Peyer's patch (tissue), 4 donors: ENCODE data around the gene ITGA3. TPM values are rescaled to one million over a fixed set of nuclear protein-coding genes. Genes with fewer than 3 reads are reported as not detected.
A peak's percentile ranks its signal among the peaks of the same experiment; 100 is the strongest.
"Not testable (repeated sequence)": the region's sequence is repeated elsewhere in the genome, so short reads cannot be mapped to it uniquely, and the experiment has no call there.

ENCODE experiments used
- DNase-seq, 3 donors: peaks; one replicate each; pipeline ENCODE4 v3.0.0-alpha.2; 2017 to 2019
- H3K27ac ChIP-seq, 4 donors: fragments of 200-600 bp; sonication (generic); one replicate each; pipeline ENCODE4 v1.5.1; 2016 to 2019
- H3K27me3 ChIP-seq, 2 donors: fragments of 200-600 bp; sonication (generic); one replicate each; pipeline ENCODE4 v1.5.1; 2019
- H3K36me3 ChIP-seq, 3 donors: fragments of 200-600 bp; sonication (generic); one replicate each; pipeline ENCODE4 v1.5.1; 2016 to 2019
- H3K4me1 ChIP-seq, 4 donors: fragments of 200-600 bp; sonication (generic); one replicate each; pipeline ENCODE4 v1.5.1; 2016 to 2019
- H3K4me3 ChIP-seq, 4 donors: fragments of 200-600 bp; sonication (generic); 1 replicate in 3 of 4; 2 replicates in 1 of 4; pipeline ENCODE4 v1.5.1; 2016 to 2019; ENCODE audit warnings: mild to moderate bottlenecking in 1 of 4
- H3K9me3 ChIP-seq, 4 donors: fragments of 200-600 bp; sonication (generic); one replicate each; pipeline ENCODE4 v1.5.1; 2016 to 2019; ENCODE audit warnings: mild to moderate bottlenecking in 1 of 4
- POLR2A ChIP-seq, 2 donors: fragments of 450-650 bp; IDR thresholded peaks; one replicate each; pipeline ENCODE4 v1.5.1; 2017; ENCODE audit warnings: antibody characterized with exemption in 2 of 2, mild to moderate bottlenecking in 2 of 2, moderate library complexity in 2 of 2
- total RNA-seq, 4 donors: library from RNA; depleted of rRNA; stranded (reverse); fragments of >200 nt; gene quantifications; one replicate each; pipeline ENCODE4 v1.1.0, GENCODE V29; 2016
- TF ChIP-seq, protein P1 (sequence below), 6 experiments: fragments of 450-650 bp in 4 of 6; fragments of 200-600 bp in 2 of 6; sonication (generic) in 1 of 6; IDR thresholded peaks; one replicate each; pipeline ENCODE4 v1.5.1; 2017 to 2019; ENCODE audit warnings: antibody characterized with exemption in 6 of 6, mild to moderate bottlenecking in 3 of 6, moderate library complexity in 1 of 6

The ITGA3 gene
- total RNA-seq, 4 donors from 2014 or later = 71.0 to 285 (median 247) TPM

DNA sequence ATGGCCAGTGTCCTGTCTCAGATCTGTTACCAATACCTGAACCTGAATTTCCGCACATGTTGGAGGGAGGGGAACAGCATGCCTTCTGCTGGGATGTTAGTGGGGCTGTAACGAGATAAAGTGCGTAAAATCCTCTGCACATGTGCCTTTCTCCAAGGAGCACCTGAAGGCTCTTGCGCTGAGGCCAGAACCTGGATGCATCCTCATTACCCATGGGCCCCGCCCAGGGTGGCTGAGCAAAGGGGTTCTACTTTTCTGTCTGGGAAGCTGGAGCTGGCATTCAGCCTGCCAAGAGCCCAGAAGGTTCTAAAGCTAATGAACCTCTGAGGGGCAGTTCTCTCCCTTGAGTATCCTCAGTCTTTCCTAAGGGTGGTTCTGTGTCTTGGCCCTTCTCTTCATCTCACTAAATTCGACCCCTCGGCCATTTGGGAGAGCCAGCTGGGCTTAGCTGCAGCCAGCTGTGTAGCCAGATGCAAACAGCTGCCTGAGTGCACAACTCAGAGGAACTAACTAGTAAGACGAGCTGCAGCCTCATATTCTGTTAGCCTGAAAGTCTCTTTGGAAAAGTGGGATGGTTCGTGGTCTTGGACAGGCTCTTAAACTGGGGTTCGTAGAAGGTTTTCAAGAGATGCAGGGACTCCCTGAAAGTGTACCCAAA, 2.5 kb downstream of the ITGA3 start:
- H3K4me3 ChIP-seq = peak overlapping the region in 2 of 4 donors; percentile 84 to 85
- DNase-seq = peak in 1 of 3 donors; percentile 39

DNA sequence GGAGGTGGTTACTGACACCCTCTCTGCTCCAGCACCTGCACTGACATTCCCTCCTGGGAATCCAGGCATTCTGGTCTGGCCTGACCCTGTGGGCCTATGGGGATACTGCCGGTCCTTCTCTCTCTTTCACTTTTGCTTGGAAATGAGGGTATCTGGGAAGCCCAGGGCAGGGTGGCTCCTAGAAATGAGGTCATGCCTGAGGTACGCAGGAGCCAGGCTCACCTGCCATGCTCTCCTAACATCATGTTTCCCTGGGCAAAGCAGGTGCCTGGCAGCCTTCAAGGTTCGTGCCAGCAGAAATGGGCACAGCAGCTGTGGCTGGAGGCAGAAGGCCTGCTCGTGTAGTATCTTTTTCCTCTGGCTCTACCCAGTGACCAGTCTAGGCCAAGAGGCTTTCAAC, 3.3 kb downstream of the ITGA3 start:
- TF ChIP-seq, protein P1, sequence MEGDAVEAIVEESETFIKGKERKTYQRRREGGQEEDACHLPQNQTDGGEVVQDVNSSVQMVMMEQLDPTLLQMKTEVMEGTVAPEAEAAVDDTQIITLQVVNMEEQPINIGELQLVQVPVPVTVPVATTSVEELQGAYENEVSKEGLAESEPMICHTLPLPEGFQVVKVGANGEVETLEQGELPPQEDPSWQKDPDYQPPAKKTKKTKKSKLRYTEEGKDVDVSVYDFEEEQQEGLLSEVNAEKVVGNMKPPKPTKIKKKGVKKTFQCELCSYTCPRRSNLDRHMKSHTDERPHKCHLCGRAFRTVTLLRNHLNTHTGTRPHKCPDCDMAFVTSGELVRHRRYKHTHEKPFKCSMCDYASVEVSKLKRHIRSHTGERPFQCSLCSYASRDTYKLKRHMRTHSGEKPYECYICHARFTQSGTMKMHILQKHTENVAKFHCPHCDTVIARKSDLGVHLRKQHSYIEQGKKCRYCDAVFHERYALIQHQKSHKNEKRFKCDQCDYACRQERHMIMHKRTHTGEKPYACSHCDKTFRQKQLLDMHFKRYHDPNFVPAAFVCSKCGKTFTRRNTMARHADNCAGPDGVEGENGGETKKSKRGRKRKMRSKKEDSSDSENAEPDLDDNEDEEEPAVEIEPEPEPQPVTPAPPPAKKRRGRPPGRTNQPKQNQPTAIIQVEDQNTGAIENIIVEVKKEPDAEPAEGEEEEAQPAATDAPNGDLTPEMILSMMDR (IDR thresholded peaks at IDR 0.05) = no peak
- TF ChIP-seq POLR2A (IDR thresholded peaks at IDR 0.05) = no peak
- H3K4me3 ChIP-seq = no peak overlapping the region
- H3K4me1 ChIP-seq = peaks cover 0 to 78% (median 11%) of the 10 kb centered on the region in 4 donors

More for the DNA sequence above, 2.5 kb downstream of the ITGA3 start:
- peak overlapping the region in 3 of 4 donors; percentile 84 to 99 (median 95) for H3K27ac ChIP-seq
- no peaks in the 10 kb centered on the region for H3K27me3 ChIP-seq
- no peak for TF ChIP-seq POLR2A (IDR thresholded peaks at IDR 0.05)
- TF ChIP-seq, protein P1 (IDR thresholded peaks at IDR 0.05) = no peak
- no peaks in the 10 kb centered on the region for H3K36me3 ChIP-seq
- no peaks in the 10 kb centered on the region for H3K9me3 ChIP-seq
- peaks cover 0 to 81% (median 11%) of the 10 kb centered on the region in 4 donors for H3K4me1 ChIP-seq

DNA sequence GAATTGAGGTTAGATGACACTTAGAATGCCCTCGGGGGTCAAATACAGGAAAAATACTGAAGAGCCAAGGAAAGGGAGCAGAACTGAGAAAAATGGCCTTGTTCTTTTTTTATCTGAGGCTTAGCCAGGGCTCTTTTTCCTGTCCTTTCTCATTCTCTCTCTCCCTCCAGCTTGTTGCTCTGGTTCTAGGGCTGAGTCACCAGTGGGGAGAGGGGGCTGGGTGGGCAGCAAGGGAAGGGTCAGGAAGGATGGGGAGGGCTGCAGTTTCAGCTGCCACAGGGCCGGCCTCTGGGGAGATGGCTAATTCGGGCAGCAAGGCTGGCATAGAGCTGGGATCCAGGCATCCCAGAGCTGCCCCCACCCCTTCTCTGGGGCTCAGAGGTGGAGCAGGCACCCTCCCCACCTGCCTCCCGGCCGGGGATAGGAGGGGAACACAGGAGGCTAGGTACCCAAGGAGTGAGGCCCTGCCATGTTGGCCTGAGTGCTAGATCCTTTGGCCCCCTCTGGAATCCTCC, 3.9 kb downstream of the ITGA3 start:
- Histone ChIP-seq H3K36me3 (no peaks in the 10 kb centered on the region), H3K4me1 (peaks cover 0 to 72% (median 11%) of the 10 kb centered on the region in 4 donors), H3K27ac (peak overlapping the region in 3 of 4 donors; percentile 26 to 59 (median 26)), H3K4me3 (no peak overlapping the region), H3K27me3 (no peaks in the 10 kb centered on the region), H3K9me3 (no peaks in the 10 kb centered on the region)
- no peak for DNase-seq
- no peak for TF ChIP-seq POLR2A (IDR thresholded peaks at IDR 0.05)
- TF ChIP-seq, protein P1 (IDR thresholded peaks at IDR 0.05) = no peak

More for the DNA sequence above, 3.3 kb downstream of the ITGA3 start:
- H3K27ac ChIP-seq = peak overlapping the region in 3 of 4 donors; percentile 26 to 99 (median 59)
- DNase-seq = no peak
- H3K9me3 ChIP-seq = no peaks in the 10 kb centered on the region
- no peaks in the 10 kb centered on the region for H3K27me3 ChIP-seq
- no peaks in the 10 kb centered on the region for H3K36me3 ChIP-seq

DNA sequence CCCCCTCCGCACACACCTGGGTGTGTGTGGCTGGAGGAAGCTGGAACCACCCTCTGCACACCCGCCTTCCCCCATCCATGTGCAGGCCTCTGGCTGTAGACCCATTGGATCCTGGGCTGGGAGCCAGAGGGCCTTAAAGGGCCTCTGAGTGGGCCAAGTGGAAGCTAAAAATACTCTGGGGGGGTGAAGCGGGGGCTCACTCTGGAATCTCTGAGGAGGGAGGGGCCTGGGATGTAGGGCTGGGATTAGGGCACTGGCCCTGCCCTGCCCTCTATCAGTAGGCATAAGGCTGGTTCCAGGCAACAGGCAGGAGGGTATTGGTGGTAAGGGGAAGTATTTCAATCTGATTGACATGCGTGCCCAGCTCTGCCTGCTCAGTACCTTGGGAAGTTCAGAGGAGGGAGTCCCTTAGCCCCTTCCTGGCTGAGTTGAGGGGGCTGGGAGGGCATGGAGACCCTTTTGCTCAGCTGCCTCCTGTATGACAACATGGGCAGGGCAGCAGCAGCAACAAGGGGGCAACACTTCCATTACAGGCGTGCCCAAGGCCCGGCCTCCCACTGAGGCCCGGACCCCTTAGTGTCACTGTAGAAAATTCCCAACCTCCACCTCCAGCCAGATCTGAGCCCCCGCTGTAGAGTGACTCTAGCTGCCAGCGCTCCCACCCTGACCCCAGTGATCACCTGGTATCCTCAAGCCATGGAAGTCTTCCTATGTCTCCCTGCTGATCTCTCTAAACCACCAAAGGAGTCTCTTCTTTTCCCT, 5.2 kb downstream of the ITGA3 start:
- Histone ChIP-seq H3K4me3 (no peak overlapping the region), H3K27ac (peak overlapping the region in 2 of 4 donors; percentile 57 to 78), H3K4me1 (peaks cover 0 to 71% (median 11%) of the 10 kb centered on the region in 4 donors), H3K9me3 (no peaks in the 10 kb centered on the region), H3K27me3 (no peaks in the 10 kb centered on the region), H3K36me3 (no peaks in the 10 kb centered on the region)
- no peak for DNase-seq
- TF ChIP-seq POLR2A (IDR thresholded peaks at IDR 0.05) = no peak
- TF ChIP-seq, protein P1 (IDR thresholded peaks at IDR 0.05) = no peak

DNA sequence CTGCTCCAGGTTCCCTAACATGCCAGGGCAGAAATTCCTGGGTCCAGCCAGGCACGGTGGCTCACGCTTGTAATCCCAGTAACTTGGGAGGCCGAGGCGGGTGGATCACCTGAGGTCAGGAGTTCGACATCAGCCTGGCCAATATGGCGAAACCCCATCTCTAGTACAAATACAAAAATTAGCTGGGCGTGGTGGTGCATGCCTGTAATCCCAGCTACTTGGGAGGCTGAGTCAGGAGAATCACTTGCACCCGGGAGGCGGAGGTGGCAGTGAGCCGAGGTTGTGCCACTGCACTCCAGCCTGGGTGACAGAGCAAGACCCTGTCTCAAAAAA, 5.8 kb downstream of the ITGA3 start:
- peaks cover 0 to 70% (median 11%) of the 10 kb centered on the region in 4 donors for H3K4me1 ChIP-seq
- not testable (repeated sequence) for H3K27me3 ChIP-seq, H3K36me3 ChIP-seq, H3K9me3 ChIP-seq, H3K4me3 ChIP-seq, DNase-seq
- peak overlapping the region in 3 of 4 donors; percentile 36 to 78 (median 57) for H3K27ac ChIP-seq
